Endothelial cell (in vitro differentiated cells): ENCODE results near the gene PPP6R1. TPM values are rescaled to one million over a fixed set of nuclear protein-coding genes. Genes with fewer than 3 reads are reported as not detected.

Experiments used
- DNase-seq: peaks from one replicate; pipeline ENCODE4 v3.0.0; 2021; ENCODE audit warnings: low spot score
- H3K27ac Mint-ChIP-seq: one replicate; pipeline ENCODE4 v1.8.0; 2021; ENCODE audit warnings: mixed read lengths, inconsistent platforms; ENCODE audit not compliant: unreplicated experiment
- H3K27me3 Mint-ChIP-seq: one replicate; pipeline ENCODE4 v1.8.0; 2021; ENCODE audit warnings: mild to moderate bottlenecking, moderate library complexity, mixed read lengths, inconsistent platforms; ENCODE audit not compliant: unreplicated experiment
- H3K36me3 Mint-ChIP-seq: one replicate; pipeline ENCODE4 v1.8.0; 2021; ENCODE audit warnings: mild to moderate bottlenecking, low read depth, mixed read lengths, inconsistent platforms; ENCODE audit not compliant: unreplicated experiment
- H3K4me1 Mint-ChIP-seq: one replicate; pipeline ENCODE4 v1.8.0; 2021; ENCODE audit warnings: mild to moderate bottlenecking, mixed read lengths, inconsistent platforms; ENCODE audit not compliant: unreplicated experiment
- H3K4me3 Mint-ChIP-seq: one replicate; pipeline ENCODE4 v1.8.0; 2021; ENCODE audit warnings: mild to moderate bottlenecking, mixed read lengths, inconsistent platforms; ENCODE audit not compliant: unreplicated experiment
- H3K9me3 Mint-ChIP-seq: one replicate; pipeline ENCODE4 v1.8.0; 2021; ENCODE audit warnings: mixed read lengths, inconsistent platforms; ENCODE audit not compliant: unreplicated experiment
- total RNA-seq: library from RNA; stranded (reverse); fragmentation: NEBNext Ultra II Directional; extraction: Animal tissue kit (Norgen Biotek cat#: 25700); gene quantifications from one replicate; pipeline ENCODE4 v1.2.1, GENCODE V29; 2021; ENCODE audit not compliant: unreplicated experiment
- TF ChIP-seq, protein P1 (sequence below): fragments of 200-600 bp; sonication (generic); IDR thresholded peaks from one replicate; pipeline ENCODE4 v1.5.0; 2021; ENCODE audit warnings: antibody characterized with exemption; ENCODE audit not compliant: unreplicated experiment

PPP6R1 gene
- total RNA-seq, 1 donor from 2014 or later, result 65.6 TPM

DNA sequence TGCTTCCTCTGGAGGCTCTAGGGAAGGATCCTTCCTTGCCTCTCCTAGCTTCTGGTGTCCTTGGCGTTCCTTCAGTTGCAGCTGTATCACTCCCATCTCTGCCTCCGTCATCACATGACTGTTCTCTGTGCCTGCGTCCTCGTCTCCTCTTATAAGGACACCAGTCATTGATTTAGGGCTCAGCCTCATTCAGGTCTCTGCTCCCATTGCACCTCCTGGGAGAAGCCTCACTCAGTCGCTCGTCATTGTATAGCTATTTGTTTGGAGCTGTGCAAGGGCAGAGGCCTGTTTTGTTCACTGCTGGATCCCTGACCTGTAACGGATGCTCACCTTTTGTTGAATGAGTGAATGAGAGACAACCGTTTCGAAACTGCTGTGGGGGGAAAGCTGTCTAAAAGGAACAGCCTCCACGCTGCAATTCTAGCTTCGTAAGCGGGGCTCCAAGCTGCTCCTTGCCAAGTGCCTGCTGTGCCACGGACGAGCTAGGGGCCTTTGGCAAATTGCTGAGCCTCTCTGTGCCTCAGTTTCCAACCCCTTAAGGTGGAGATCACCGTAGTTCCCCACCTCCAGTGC, 42.2 kb upstream of the PPP6R1 start:
- Mint-ChIP-seq H3K27ac (no peak overlapping the region), H3K4me3 (no peak overlapping the region), H3K4me1 (peaks cover 7% of the 10 kb centered on the region), H3K27me3 (peaks cover 9% of the 10 kb centered on the region), H3K9me3 (no peaks in the 10 kb centered on the region), H3K36me3 (peaks cover 21% of the 10 kb centered on the region)
- DNase-seq, result no peak
- TF ChIP-seq, protein P1, sequence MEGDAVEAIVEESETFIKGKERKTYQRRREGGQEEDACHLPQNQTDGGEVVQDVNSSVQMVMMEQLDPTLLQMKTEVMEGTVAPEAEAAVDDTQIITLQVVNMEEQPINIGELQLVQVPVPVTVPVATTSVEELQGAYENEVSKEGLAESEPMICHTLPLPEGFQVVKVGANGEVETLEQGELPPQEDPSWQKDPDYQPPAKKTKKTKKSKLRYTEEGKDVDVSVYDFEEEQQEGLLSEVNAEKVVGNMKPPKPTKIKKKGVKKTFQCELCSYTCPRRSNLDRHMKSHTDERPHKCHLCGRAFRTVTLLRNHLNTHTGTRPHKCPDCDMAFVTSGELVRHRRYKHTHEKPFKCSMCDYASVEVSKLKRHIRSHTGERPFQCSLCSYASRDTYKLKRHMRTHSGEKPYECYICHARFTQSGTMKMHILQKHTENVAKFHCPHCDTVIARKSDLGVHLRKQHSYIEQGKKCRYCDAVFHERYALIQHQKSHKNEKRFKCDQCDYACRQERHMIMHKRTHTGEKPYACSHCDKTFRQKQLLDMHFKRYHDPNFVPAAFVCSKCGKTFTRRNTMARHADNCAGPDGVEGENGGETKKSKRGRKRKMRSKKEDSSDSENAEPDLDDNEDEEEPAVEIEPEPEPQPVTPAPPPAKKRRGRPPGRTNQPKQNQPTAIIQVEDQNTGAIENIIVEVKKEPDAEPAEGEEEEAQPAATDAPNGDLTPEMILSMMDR, result no peak

DNA sequence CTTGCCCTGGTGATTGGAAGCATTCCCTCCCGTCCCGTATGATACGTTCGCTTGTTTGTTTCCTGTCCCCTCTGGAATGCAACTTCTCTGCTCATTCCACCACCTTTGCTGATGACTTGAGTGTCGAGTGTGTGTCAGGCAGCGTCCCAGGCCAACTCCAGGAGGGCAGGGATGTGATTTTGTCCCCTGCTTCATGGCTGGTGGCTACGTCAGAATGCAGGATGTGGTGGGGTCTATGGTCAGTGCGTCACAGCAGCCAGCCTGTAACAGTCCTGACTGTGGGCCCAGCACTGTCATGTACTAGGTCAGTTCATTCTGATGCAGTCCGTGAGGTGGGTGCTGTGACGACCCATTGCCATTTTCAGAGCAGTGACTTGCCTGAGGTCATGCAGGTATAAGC, 41.2 kb upstream of the PPP6R1 start:
- TF ChIP-seq, protein P1, result no peak
- Mint-ChIP-seq H3K27me3 (peaks cover 3% of the 10 kb centered on the region), H3K27ac (no peak overlapping the region), H3K4me1 (no peaks in the 10 kb centered on the region), H3K36me3 (peaks cover 16% of the 10 kb centered on the region), H3K9me3 (no peaks in the 10 kb centered on the region), H3K4me3 (no peak overlapping the region)
- no peak for DNase-seq

- H3K4me3 Mint-ChIP-seq, result no peak overlapping the region
- TF ChIP-seq, protein P1, result no peak
- H3K36me3 Mint-ChIP-seq, result peaks cover 3% of the 10 kb centered on the region
- peaks cover 1% of the 10 kb centered on the region for H3K27me3 Mint-ChIP-seq
- H3K4me1 Mint-ChIP-seq, result no peaks in the 10 kb centered on the region
- no peak for DNase-seq
- H3K9me3 Mint-ChIP-seq, result no peaks in the 10 kb centered on the region
- H3K27ac Mint-ChIP-seq, result no peak overlapping the region
Measured at GRCh38 chr19:55297267-55297666, 38.5 kb upstream of the PPP6R1 start.

- H3K36me3 Mint-ChIP-seq, result no peaks in the 10 kb centered on the region
- TF ChIP-seq, protein P1, result no peak
- no peak for DNase-seq
- H3K9me3 Mint-ChIP-seq, result no peaks in the 10 kb centered on the region
- H3K4me1 Mint-ChIP-seq, result no peaks in the 10 kb centered on the region
- H3K27ac Mint-ChIP-seq, result no peak overlapping the region
- H3K4me3 Mint-ChIP-seq, result no peak overlapping the region
- peaks cover 2% of the 10 kb centered on the region for H3K27me3 Mint-ChIP-seq
Measured at GRCh38 chr19:55289117-55289796, 30.4 kb upstream of the PPP6R1 start.

GRCh38 chr19:55287361-55288079, 28.7 kb upstream of the PPP6R1 start:
- no peaks in the 10 kb centered on the region for H3K36me3 Mint-ChIP-seq
- H3K27ac Mint-ChIP-seq, result no peak overlapping the region

More at GRCh38 chr19:55287361-55288079, 28.7 kb upstream of the PPP6R1 start:
- H3K9me3 Mint-ChIP-seq, result no peaks in the 10 kb centered on the region
- TF ChIP-seq, protein P1, result no peak
- H3K27me3 Mint-ChIP-seq, result peaks cover 6% of the 10 kb centered on the region
- H3K4me3 Mint-ChIP-seq, result no peak overlapping the region
- no peak for DNase-seq
- no peaks in the 10 kb centered on the region for H3K4me1 Mint-ChIP-seq
